Caco-2 (cell line): ENCODE measurements around the gene EXT2. TPM values are rescaled to one million over a fixed set of nuclear protein-coding genes. Genes with fewer than 3 reads are reported as not detected.

Source experiments
- BruUV-seq: library from RNA; stranded (reverse); fragments of 400-500 nt; replicated peaks from 2 replicates; lab custom pipeline; 2021; lab: Mats Ljungman, UMichigan
- CTCF ChIA-PET: fragments of 300-600 bp; sonication (Branson Sonifier 250); formaldehyde crosslinking; loops from one replicate; lab custom pipeline; 2022; ENCODE audit warnings: antibody characterized with exemption; lab: Charles Lee
- POLR2A ChIA-PET: fragments of 300-600 bp; sonication (Branson Sonifier 250); formaldehyde crosslinking; loops from one replicate; lab custom pipeline; 2022; ENCODE audit warnings: antibody characterized with exemption; lab: Charles Lee
- DNase-seq, 2 experiments: peaks; one replicate each; pipeline versions ENCODE4 v3.0.0 to v3.0.0-alpha.2; 2020 to 2022
- H3K27me3 ChIP-seq: replicated peaks from 2 replicates; pipeline ENCODE4 v1.6.0; 2011; ENCODE audit warnings: low read length; ENCODE audit not compliant: control insufficient read depth, insufficient read depth
- H3K36me3 ChIP-seq: 2 replicates; pipeline ENCODE4 v1.5.1; 2011; ENCODE audit warnings: low read length; ENCODE audit not compliant: control insufficient read depth, insufficient read depth
- H3K4me1 ChIP-seq: fragments of 250-450 bp; sonication (Bioruptor Pico); 2 replicates; pipeline ENCODE4 v1.5.1; 2020; ENCODE audit warnings: mild to moderate bottlenecking
- H3K4me3 ChIP-seq: 2 replicates; pipeline ENCODE4 v1.5.1; 2011; ENCODE audit warnings: low read depth, mild to moderate bottlenecking, control low read depth, low read length
- H3K9me3 ChIP-seq: fragments of 250-450 bp; sonication (Bioruptor Pico); 2 replicates; pipeline ENCODE4 v1.5.1; 2020; ENCODE audit warnings: mild to moderate bottlenecking, moderate library complexity
- H3K27ac Mint-ChIP-seq: one replicate; pipeline ENCODE4 v1.8.0; 2022; ENCODE audit warnings: mixed read lengths; ENCODE audit not compliant: unreplicated experiment
- H3K27me3 Mint-ChIP-seq: one replicate; pipeline ENCODE4 v1.8.0; 2022; ENCODE audit warnings: mixed read lengths; ENCODE audit not compliant: insufficient read depth, unreplicated experiment
- H3K36me3 Mint-ChIP-seq: one replicate; pipeline ENCODE4 v1.8.0; 2022; ENCODE audit warnings: mild to moderate bottlenecking, mixed read lengths; ENCODE audit not compliant: insufficient read depth, unreplicated experiment
- H3K4me1 Mint-ChIP-seq: one replicate; pipeline ENCODE4 v1.8.0; 2022; ENCODE audit warnings: low read depth, mixed read lengths; ENCODE audit not compliant: unreplicated experiment
- H3K4me3 Mint-ChIP-seq: one replicate; pipeline ENCODE4 v1.8.0; 2022; ENCODE audit warnings: mild to moderate bottlenecking, moderate library complexity, mixed read lengths; ENCODE audit not compliant: unreplicated experiment
- H3K9me3 Mint-ChIP-seq: one replicate; pipeline ENCODE4 v1.8.0; 2022; ENCODE audit warnings: mixed read lengths; ENCODE audit not compliant: unreplicated experiment
- CTCF ChIP-seq, 2 experiments: fragments of 200-600 bp in 1 of 2; IDR thresholded peaks; 1 replicate in 1 of 2; 2 replicates in 1 of 2; pipeline versions ENCODE4 v1.5.1 to v1.8.0; 2011 to 2022; ENCODE audit warnings: antibody characterized with exemption in 1 of 2, control low read depth in 1 of 2, inconsistent platforms in 1 of 2, low read depth in 1 of 2, low read length in 1 of 2, mild to moderate bottlenecking in 1 of 2, moderate library complexity in 1 of 2; ENCODE audit not compliant: insufficient read depth in 1 of 2, severe bottlenecking in 1 of 2, unreplicated experiment in 1 of 2
- intact Hi-C: fragments of 100-400 bp; cut with micrococcal nuclease; formaldehyde crosslinking; loops from one replicate; pipeline ENCODE4 v1.10.0; 2022; ENCODE audit not compliant: unreplicated experiment
- total RNA-seq: library from RNA; stranded (reverse); gene quantifications from 2 replicates; pipeline ENCODE4 v1.2.3, GENCODE V29; 2022

EXT2 gene
- total RNA-seq, 1 experiment from 2014 or later: 83.3 TPM

GRCh38 chr11:44275241-44275640, 179.8 kb downstream of the EXT2 start:
- Histone ChIP-seq H3K9me3 (no peaks in the 10 kb centered on the region), H3K36me3 (no peaks in the 10 kb centered on the region), H3K4me3 (no peak overlapping the region), H3K4me1 (no peaks in the 10 kb centered on the region), H3K27me3 (no peaks in the 10 kb centered on the region)
- intact Hi-C loops: no loop called here
- ChIA-PET POLR2A (no interaction called here), CTCF (no interaction called here)
- no peaks in the 10 kb centered on the region for H3K36me3 Mint-ChIP-seq
- H3K27ac Mint-ChIP-seq: no peak overlapping the region
- no peak overlapping the region for H3K4me3 Mint-ChIP-seq
- DNase-seq: no peak
- TF ChIP-seq CTCF (IDR thresholded peaks at IDR 0.05; ENCODE audit: insufficient read depth in 1 of 2, low read depth in 1 of 2, low read length in 1 of 2, severe bottlenecking in 1 of 2, unreplicated experiment in 1 of 2): no peak
- BruUV-seq: no TSS peak
- H3K4me1 Mint-ChIP-seq: no peaks in the 10 kb centered on the region
- no peaks in the 10 kb centered on the region for H3K27me3 Mint-ChIP-seq
- no peaks in the 10 kb centered on the region for H3K9me3 Mint-ChIP-seq

GRCh38 chr11:44275961-44276550, 180.6 kb downstream of the EXT2 start:
- no peak for DNase-seq
- intact Hi-C loops: no loop called here
- H3K4me1 ChIP-seq: no peaks in the 10 kb centered on the region
- CTCF ChIA-PET: no interaction called here
- Mint-ChIP-seq H3K4me1 (no peaks in the 10 kb centered on the region), H3K36me3 (no peaks in the 10 kb centered on the region), H3K27ac (no peak overlapping the region), H3K27me3 (no peaks in the 10 kb centered on the region), H3K9me3 (peaks cover 5% of the 10 kb centered on the region), H3K4me3 (no peak overlapping the region)
- no peaks in the 10 kb centered on the region for H3K27me3 ChIP-seq
- H3K9me3 ChIP-seq: no peaks in the 10 kb centered on the region
- TF ChIP-seq CTCF (IDR thresholded peaks at IDR 0.05; ENCODE audit: insufficient read depth in 1 of 2, low read depth in 1 of 2, low read length in 1 of 2, severe bottlenecking in 1 of 2, unreplicated experiment in 1 of 2): no peak
- no TSS peak for BruUV-seq
- H3K36me3 ChIP-seq: no peaks in the 10 kb centered on the region
- no peak overlapping the region for H3K4me3 ChIP-seq
- POLR2A ChIA-PET: no interaction called here

GRCh38 chr11:44277196-44278090, 182.0 kb downstream of the EXT2 start:
- Histone ChIP-seq H3K4me3 (no peak overlapping the region), H3K36me3 (no peaks in the 10 kb centered on the region), H3K9me3 (no peaks in the 10 kb centered on the region), H3K27me3 (no peaks in the 10 kb centered on the region), H3K4me1 (peaks cover 7% of the 10 kb centered on the region)
- POLR2A ChIA-PET: no interaction called here
- no TSS peak for BruUV-seq
- DNase-seq: no peak
- no peaks in the 10 kb centered on the region for H3K27me3 Mint-ChIP-seq
- no peaks in the 10 kb centered on the region for H3K36me3 Mint-ChIP-seq
- H3K4me1 Mint-ChIP-seq: peaks cover 2% of the 10 kb centered on the region
- intact Hi-C loops: no loop called here
- CTCF ChIA-PET: interaction anchor here (0.7 kb wide), 1 partner anchor 651 kb away, joined by 6 read pairs; no protein-coding TSS in a partner anchor
- H3K27ac Mint-ChIP-seq: no peak overlapping the region
- TF ChIP-seq CTCF (IDR thresholded peaks at IDR 0.05; ENCODE audit: insufficient read depth in 1 of 2, low read depth in 1 of 2, low read length in 1 of 2, severe bottlenecking in 1 of 2, unreplicated experiment in 1 of 2): no peak
- H3K9me3 Mint-ChIP-seq: peaks cover 9% of the 10 kb centered on the region
- H3K4me3 Mint-ChIP-seq: no peak overlapping the region
